Cerebellar nuclear complex (tissue), 1 donor: Measurements from ENCODE around the gene CHST11.

Experiments used
- DNase-seq, 2 experiments: peaks; one replicate each; lab custom pipeline; 2025; lab: John Stamatoyannopoulos, UW

Gene CHST11

DNA sequence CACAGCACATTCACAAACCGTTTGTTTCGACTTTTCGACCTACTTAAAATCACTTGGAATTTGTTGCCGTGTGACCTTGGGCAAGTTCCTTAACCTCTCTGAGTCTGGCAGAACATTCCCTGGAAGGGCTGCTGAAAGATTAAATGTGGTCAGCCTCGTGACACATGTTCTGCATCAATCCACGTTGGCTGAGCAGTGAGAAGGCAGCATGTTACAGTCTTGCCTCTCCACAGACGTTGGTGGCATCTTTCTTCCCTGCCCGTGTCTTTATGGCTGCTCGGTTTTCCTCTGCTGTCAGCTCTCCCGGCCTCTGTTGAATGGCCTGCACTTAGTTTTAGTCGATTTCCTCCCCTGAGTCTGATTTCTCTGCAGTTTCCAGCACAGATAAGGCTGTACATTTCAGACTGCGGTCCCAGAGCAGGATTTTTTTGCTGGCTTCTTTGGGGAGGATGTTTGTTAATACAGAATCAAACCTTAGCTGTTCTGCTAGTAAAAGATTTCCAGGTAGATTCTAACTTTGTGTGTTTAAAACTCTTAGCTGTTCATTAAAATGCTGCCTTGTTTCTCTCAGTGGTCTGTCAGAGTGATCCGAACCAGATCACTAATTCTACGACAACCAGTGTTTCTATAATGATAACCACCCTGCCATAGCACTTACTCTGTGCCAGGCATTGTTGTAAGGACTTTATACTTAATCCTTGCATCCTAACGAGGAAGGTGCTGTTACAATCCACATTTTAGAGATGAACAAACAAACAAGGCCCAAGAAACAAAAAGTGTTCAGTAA, 217.1 kb downstream of the CHST11 start:
- no peak for DNase-seq

DNA sequence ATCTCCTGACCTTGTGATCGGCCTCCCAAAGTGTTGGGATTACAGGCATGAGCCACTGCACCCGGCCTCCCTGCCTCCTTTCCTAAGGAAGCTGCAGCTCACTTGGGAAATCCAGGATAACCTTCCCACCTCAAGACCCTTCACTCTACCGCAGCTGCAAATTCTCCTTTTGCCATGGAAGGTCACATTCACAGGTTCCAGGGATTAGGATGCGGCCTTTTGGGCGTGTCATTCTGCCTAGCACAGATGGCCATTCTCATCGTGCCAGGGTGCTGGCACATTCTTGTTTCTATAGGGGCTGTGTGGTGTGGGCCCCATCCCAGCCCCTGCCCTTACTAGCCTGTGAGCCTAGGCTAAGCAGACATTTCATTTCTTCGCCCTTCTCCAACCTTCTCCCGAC, 219.9 kb downstream of the CHST11 start:
- DNase-seq: no peak

DNA sequence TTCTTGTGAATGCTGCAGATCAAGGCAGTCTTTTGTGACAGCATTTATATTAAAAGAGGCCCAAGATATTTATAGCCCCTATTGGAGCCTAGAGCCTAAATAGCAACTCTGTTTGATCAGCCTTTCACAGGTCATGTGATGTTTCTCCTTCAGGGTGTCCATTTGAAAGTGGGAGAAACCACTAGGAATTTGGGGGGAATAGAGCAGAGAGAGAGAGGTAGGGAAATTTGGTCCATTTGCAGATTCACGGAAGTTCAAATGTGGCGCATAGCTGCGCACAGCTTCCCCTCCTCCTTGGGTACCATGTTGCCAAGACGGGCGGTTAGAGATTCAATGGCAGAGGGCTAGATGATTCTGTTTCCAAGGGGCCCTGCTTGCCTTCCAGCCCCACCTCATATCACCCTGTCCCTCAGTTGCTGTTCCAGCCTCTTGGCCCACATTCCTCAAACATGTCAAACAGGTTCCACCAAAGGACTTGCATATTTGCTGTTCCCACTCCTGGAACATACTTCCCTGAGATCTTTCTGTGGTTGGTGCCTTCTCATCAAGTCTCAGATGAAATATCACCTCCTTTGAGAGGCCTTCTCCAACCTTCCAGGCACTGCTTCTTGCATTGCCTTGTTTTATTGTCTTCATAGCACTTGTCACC, 220.8 kb downstream of the CHST11 start:
- DNase-seq: no peak

DNA sequence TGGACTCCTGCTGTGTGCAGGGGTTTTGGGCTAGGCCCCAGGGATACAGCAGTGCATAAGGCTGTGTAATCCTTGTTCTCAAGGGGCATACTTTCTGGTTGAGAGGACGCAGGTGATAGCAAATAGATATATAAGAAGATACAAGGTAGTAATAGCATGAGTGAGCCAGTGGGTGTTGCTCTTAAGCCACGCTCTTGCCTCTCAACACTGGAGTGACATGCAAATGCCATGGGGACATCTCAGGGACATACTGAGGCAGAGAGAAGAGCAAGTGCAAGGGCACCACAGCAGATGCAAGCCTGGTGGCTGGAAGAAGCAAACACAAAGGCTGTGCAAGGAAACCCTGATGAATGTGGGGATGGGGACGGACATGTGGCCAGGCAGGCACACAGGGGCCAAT, 223.3 kb downstream of the CHST11 start:
- DNase-seq: no peak

DNA sequence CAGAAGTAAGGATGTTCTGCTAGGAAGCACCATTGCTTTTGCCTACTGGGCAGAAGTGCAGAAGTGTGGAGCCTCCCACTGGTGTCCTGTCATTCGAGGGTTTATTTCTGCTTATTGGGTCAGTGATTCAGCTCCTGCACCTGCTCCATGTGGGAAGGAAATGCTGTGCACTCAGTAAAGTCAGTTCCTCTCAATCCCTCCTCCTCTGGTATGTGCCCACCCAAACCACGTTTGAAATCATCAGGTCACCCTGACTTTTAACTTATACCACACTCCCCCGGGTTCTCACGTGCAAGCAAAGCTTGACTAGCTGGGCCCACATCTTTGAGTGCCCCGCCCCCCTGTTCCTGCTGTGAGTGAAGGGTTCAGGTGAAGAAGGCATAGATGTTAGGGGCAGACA, 223.7 kb downstream of the CHST11 start:
- no peak for DNase-seq

DNA sequence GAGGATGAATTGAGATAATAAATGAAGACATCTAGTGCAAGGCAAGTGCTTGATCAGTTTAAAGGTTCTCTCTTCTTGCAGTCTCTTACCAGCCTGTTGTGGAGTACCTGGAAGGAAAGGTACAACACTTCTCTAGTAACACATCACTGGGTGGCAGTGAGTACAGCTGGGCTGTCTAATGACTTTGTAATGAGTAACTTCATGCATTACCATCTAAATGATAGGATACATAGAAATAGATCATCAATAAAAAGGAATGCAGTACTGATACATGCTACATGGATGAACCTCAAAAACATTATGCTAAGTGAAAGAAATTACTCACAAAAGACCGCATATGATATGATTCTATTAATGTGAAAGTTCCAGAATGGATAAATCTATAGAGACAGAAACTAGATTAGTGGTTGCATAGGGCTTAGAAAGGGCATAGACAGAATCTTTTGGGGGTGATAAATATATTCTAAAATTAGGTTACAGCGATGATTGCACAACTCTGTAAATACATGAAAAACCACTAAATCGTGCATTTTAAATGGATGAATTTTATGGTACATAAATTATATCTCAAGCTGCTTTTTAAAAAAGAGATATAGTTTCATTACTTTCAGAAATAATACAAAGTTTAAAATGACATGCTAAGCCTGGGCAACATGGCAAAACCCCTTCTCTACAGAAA, 224.4 kb downstream of the CHST11 start:
- no peak for DNase-seq

DNA sequence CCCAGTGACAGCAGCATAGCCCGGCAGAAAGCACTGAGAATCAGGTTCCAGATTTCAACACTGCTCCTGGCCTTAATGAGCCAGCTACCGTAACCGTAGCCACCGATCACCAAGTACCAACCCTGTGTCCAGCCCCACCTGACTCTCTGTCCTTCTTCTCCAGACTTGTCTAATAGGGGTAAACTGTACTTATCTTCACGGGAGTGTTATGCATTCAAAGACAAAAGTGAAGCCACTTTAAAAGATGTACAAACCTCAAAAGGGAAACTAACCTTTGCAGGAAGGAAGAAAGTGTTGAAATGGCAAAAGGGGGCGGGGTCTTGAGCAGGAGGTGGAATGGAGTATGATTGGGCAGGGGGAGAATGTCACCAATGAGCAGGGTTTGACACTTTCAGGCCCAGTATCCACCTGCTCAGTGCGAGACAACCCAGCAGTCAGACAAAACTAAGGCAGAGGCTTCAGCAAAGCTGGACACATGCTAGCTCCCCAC, 226.1 kb downstream of the CHST11 start:
- no peak for DNase-seq

DNA sequence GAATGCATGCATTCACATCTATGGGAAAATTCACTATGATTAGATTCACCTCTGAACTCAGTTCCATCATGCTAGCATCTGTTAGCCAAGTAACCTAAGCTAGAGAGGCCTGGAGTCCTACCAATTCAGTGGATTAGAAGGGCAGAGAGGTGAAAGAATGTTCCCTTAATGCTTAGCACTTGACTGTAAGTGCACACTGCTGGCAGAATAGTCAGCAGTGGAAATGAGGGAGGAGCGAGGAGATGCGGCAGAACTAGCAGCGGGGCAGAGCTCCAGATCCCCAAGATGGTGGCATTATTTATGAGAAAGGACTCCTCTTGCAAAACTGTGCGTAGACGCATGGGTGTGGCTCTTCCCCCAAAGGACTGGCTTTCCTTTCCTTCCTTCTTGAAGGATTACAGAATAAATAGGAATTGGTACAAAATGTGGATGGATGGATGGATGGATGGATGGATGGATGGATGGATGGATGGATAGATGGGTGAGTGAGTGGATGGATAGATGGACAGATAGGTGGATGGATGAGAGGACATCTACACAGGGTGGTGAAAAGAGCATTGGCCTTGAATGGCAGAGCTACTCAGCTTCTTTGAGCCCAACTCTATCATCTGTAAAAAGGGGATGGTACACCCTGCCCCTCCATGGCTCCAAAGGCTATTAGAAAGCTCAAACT, 227.2 kb downstream of the CHST11 start:
- no peak for DNase-seq

DNA sequence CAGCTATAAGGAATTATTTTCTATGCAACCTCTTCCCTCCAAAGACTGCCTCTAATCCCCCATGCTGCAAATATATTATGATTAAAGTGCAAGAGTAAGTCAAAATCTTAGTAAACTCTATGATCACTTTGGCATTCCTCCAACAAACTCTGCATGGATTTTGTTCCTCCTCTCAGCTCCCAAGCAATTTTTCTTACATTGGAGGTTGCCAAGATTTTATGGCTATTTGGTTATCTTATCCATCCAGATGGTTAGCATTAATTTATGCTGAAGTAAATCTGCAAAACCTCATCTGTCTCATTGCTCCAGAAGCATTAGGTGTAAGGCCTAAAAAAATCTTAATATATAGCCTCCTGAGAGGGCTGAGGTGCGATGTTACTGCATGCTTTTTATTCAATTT, 228.1 kb downstream of the CHST11 start:
- DNase-seq: no peak

DNA sequence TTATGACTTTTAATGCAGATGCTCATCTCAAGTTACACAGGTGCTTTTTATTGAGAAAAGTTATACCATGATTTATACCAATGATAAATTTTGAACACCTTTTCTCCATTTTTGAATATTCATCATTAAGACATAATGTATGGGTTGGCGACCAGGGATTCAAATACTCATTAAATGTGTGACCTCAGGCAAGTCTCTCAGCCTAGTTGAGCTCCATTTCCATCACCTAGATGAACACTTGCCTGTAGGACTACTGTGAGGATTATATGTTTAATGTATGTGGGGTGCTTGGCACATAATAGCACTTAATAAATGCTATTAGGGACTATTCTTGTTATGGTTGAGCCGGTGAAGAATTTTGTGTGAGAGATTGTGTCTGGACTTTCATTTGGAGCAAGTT, 228.6 kb downstream of the CHST11 start:
- no peak for DNase-seq

DNA sequence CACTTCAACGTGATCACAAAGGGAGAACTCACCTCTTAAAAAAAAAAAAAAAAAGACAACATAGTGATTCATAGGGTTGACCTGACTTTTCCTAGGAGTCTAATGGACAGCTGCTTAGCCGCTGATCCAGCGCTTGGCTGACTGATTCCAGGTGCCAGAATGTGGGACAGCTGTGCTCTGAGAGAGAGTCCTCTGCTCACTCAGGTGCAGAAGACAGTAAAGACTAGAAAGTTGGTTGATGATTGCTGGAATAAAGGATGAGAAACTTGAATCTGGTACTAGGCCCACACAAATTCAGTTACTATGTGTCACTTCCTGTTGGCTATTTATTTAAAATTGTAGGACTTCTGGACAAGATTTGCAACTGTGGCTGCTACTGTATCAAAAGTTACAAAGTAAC, 229.4 kb downstream of the CHST11 start:
- DNase-seq: no peak

DNA sequence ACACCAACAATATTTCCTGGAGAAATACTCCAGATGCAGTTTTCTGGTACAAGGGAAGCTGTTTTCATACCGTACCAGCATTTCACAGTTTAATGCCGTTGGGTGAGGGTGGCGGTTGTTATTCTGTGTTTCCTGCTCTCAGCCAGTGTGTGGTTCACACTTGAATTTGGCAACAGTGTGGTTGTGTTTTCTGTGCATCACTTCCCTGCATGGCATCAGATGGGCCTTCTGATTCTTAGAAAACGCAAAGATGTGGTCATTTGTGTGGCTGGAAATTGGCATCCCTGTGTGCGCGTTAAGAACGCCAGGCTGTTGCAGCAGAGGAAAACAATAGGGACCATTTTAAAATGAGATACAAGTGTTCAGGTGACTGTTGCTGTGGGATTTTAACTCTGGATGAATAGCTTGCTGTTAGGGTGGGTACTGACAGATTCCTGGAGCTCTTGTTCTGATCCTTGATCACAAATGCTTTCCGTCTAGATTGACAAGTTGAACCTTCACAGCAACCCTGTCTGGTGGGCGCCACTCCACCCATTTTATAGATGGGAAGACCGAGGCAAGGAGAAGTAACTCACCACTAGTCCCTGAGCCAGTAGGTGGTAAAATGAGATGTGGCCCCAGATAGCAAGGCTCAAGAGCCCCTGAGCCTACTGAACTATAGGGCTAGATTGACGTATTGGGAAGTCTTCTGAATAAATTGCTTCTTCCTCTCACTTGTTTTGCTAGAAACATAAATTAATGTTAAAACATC, 231.2 kb downstream of the CHST11 start:
- no peak for DNase-seq

DNA sequence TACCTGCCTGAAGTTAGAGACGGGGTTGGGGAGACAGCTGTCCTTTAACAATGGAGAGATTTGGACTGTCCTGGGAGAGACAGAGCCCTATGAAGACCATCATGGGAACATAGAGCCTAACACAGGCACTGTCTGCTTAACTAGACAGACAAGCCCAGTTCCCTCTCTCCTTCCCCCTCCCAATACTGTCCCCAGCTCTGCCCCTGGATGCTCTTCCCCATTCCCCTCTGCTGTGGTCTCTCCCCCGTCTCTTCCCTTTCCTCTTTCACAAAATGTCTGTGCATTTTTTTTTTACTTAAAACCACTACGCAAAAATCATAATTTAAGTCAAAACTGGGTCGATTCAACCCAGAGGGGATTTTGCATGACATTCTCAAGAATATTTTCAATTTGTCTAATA, 232.9 kb downstream of the CHST11 start:
- DNase-seq: no peak

DNA sequence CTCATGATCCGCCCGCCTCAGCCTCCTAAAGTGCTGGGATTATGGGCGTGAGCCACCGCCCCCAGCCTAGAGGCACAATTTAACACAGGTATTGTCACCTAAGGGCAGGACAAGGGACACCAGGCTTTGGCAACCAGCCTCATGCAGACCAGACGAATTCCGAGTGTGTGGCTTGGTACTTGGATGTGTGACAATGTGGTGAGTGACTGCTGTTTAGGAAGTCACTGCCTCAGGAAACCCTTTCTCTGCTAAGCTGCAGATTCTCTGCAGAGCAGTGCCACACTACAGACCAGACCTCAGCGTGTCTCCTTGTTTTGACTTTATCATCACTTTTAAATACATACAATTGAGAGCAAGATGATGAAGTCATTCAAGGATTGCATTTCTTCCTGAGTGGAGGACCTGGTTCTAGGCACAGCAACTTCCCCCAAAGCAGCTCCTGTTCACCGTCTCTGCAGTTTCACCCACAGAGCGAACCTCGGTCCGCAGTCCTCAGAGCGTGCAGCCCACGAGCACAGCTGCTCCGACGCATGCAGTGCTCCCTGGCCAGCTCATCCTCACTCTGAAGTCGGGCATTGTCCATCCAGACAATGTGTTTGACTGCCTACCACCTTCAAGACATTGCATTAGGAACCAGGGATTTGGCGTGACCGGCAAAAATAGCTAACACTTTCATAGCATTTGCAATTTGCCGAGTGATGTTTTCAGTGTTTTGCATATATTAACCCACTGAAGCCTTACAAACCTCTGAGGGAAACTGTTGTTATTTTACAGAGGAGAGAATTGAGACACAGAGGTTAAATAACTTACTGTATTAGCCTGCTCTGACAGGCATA, 235.2 kb downstream of the CHST11 start:
- no peak for DNase-seq

DNA sequence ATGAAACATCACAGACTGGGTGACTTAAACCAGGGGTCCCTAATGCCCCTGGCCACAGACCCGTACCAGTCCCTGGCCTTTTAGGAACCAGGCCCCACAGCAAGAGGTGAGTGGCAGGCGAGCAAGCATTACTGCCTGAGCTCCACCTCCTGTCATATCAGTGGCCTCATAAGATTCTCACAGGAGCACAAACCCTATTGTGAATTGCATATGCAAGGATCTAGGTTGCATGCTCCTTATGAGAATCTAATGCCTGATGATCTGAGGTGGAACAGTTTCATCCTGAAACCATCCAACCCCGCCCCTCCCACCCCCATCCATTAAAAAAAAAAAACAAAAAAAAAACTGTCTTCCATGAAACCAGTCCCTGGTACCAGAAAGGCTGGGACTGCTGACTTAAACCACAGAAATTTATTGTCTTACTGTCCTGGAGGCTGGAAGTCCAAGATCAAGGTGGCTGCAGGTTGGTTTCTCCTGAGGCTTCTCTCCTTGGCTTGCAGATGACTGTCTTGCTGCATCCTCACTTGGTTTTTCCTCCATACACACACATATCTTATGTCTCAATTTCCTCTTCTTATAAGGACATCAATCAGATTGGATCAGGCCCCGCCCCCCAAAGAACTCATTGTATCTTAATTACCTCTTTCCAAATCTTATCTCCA, 235.9 kb downstream of the CHST11 start:
- no peak for DNase-seq

DNA sequence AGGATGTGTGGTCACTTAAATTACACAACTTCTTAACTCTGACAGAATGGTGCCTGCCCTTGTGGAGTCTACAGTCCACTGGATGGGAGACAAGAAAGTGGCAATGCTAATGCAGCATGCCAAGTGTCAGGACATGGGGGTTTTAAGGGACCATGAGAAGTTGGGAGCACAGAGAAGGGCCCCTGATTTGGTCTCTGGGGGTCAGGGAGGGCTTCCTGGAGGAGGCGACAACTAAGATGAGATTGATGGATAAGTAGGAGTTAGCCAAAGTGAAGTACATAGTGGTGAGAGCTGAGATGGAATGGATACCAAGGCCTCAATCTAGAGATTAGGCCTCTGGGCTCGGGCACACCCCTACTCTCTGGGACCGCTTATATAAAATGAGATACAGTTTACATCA, 236.7 kb downstream of the CHST11 start:
- no peak for DNase-seq

DNA sequence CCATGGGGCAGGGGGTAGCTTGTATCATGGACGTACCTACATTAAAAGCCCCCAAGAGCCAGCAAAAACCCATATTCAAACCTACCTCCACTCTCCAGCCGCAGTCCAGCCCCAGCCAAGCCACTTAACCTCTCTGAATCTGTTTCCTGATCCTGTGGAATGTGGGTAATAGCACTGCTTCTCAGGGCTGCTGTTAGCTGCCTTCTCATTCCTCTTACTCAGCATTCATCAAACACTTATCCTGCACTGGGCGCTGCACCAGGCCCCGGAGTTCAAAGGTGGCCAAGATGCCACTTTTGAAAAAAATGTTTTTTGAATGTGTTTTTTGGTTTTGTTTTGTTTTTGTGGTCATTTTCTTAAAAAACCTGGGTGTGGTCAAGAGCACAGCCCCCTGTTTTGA, 237.4 kb downstream of the CHST11 start:
- DNase-seq: no peak

DNA sequence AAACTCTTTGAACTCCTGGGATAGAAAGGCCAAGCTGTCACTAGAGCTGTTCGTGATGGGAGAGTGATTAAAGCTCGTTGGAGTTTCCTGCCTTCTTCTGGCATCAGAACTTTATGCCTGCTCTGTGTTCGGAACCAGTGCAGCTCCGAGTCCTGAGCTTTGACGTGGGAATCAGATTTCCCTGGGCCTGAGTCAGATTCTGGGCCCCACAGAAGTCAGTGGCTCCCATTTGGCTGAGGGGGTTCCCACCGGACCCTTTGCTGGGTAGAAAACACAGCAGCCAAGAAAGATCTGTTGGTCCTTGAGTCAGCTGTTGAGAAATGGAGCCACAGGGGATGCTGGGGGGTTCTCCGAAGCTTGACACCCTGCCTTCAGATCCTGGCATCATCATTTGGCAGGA, 238.0 kb downstream of the CHST11 start:
- DNase-seq: no peak

DNA sequence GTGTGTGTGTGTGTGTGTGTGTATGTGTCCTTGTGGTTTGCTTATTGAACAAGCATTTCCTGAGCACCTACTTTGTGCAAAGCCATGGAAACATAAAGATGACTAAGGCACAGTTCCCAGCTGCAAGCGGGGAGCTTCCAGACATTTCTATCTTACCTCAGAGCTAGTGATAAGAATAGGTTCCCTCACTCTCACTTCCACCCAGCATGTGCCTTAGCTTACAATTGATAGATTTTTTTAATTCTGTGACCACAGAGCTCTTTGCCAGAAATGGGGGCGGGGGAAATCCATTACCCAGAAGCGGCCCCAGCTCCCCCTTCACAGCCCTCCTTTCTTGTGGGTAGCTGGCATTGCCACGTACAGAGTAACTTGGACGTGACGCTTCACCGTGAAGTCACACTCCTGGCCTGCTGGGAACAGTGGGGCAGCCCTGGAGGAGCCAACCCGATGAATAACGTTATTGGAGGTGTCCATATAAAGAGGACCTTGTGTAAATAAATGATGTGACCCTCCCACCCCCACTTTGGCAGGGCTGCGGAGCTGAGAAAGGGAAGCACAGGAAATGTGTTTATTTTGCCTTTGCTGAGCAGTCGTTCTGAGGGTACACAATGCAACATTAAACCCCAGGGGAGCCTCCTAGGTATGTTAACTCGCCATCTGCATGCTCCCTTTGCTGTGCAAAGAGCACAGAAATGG, 238.9 kb downstream of the CHST11 start:
- no peak for DNase-seq

DNA sequence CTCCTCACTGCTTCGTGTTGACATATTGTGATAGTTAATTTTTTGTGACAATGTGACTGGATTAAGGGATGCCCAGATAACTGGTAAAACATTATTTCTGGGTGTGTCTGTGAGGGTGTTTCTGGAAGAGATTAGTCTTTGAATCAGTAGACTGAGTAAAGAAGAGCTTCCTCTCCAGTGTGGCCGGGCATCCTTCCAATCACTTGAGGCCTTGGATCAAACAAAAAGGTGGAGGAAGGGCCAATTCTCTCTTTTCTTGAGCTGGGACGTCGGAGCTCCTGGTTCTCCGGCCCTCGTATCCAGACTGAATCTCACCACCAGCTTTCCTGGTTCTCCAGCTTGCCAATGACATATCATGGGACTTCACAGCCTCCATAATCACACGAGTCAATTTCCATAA, 240.4 kb downstream of the CHST11 start:
- no peak for DNase-seq
